IPS DF 4.7 (cell line): ENCODE measurements around the gene ZNF430.
"Not testable (repeated sequence)": the region's sequence is repeated elsewhere in the genome, so short reads cannot be mapped to it uniquely, and the experiment has no call there.

ENCODE experiments used
- DNase-seq: peaks from one replicate; pipeline ENCODE4 v3.0.0-alpha.2; 2013; ENCODE audit warnings: low spot score; ENCODE audit errors: extremely low read depth

ZNF430 gene

DNA sequence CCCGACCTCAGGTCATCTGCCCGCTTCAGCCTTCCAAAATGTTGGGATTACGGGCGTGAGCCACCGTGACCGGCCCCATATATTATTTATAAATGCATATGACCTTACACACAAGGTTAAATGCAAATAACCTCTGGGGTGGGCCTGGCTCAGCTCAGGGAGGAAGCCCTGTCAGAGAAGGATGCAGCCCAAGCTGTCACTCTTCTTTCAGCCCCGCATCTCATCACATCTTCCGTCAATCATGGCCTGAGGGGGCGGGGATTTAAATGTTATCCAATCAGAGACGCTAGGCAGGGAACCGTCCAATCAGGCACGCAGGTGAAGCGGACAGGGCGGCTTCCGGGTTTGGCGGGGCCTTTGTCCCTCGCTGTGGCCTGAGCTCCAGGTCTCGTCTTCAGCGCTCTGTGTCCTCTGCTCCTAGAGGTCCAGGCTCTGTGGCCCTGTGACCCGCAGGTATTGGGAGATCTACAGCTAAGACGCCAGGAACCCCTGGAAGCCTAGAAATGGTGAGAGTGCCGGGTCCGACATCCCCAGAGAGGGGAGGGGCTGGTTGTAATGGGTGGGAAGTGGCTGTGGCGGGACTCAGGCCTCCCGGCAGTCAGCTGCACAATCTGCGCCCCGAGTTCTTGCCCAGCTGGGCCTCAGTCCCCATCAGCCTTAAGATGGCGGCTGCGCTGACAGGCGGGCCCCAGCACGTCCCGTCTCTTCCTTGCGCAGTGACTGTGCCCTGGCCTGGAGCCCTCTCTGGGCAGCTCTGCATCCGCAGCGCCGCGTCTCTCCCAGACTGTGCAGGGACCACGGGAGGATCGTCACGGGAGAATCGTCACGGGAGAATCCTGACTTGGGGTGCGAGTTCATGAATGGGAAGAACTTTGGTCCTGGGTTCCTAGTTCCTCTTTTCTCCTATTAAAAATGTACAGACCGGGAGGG lies at the start of gene ZNF430:
Gene ZNF430 (plus strand): TSS at position 360 of the 930 bp plus-strand sequence. CDS start 144 bp downstream, at position 504.
- peak; percentile 76 for DNase-seq

DNA sequence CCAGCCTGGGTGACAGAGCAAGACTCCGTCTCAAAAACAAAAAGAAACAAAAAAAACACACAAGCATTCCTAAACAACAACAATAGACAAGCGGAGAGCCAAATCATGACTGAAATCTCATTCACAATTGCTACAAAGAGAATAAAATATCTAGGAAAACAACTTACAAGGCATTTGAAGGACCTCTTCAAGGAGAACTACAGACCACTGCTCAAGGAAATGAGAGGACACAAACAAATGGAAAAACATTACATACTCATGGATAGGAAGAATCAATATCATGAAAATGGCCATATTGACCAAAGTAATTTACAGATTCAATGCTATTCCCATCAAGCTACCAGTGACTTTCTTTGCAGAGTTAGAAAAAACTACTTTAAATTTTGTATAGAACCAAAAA lies 27.7 kb upstream of the ZNF430 start:
- not testable (repeated sequence) for DNase-seq

DNA sequence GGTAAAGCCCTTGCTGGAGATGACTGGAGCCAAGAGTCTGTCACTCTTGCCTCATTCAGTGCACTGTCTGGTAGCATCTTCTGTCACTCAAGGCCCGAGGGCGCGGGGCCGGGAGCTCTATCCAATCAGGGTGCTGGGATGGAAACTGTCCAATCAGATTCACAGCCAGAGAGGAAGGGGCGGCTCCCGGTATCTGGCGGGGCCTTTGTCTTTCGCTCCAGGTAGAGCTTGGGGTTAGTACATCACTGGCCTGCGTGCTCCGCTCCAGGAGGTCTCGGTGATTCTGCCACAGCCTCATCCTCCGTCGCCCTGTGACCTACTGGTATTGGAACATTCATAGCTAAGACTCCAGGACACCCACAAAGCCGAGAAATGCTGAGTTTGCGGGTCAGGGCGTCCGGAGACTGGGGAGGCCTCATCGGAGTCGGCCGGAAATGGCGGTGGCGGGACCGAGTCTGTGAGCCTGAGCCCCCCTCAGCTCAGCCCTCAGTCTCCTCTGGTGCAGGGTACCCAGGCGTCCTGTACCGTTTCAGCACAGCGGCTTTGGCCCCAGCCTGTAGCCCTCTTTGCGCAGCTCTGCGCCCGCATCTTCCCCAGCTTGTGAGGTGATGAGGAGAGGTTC lies 20.6 kb upstream of the ZNF430 start:
- peak; percentile 53 for DNase-seq

DNA sequence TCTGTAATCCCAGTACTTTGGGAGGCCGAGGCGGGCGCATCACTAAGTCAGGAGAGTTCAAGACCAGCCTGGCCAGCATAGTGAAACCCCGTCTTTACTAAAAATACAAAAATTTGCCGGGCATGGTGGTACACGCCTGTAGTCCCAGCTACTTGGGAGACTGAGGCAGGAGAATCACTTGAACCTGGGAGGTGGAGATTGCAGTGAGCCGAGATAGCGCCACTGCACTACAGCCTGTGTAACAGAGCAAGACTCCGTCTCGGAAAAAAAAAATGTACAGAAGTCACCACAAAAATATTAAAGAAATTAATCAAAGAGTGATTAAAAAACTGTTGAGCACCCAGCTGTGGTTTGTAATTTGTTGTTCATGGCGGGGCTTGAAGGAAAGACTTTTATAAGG lies 781 bp downstream of the ZNF430 start:
- not testable (repeated sequence) for DNase-seq

DNA sequence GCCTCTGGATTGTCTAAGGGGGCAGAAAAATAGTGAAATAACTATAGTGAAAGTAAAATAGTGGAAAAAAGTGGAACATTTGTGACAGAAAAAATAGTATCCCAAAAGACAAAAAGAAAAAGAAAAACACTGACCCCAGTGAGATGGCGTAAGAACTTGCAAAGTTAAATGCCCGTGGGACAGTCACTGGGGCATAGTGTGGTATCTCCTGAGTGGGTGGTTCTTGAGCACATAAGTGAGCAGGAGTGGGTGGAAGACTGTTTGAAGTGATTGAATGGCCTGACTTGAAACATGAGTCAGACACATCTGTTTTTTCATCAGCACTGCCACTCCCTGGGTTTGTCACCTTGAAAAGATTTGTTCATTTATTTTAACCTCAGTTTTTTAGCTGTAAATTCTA lies 2.5 kb downstream of the ZNF430 start:
- DNase-seq, result no peak

DNA sequence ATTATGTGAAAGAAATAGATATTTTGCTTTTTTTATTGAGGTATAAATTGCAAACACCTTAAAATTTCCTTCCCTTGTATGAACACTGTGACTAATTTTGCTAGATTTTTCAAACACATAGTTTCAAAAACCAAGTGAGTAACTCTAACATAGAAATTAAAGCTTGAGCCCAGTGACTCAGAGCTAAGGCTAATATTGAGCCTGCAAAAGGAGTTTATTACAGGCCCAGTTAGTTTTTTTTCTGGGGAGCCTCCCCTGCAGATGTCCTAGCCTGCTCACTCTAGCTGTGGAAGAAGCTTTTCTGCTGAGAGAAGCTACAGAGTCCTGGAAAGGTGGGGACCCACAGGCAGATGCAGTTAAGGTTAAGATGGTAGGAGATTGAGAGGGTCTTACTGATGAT lies 3.4 kb downstream of the ZNF430 start:
- no peak for DNase-seq

DNA sequence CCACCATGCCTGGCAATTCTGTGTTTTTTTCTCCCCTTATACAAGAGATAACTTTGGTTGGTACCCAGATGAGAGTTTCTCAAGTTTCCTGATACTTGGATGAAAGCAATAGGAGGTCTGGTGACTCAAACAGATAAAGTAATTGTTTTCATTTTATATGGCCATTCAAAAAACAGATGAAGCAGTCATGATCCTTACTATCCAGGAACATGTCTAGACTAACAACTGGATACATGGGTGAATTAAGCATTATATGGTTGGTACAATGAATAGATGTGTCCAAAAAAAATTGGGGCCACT lies 8.5 kb downstream of the ZNF430 start:
- no peak for DNase-seq

DNA sequence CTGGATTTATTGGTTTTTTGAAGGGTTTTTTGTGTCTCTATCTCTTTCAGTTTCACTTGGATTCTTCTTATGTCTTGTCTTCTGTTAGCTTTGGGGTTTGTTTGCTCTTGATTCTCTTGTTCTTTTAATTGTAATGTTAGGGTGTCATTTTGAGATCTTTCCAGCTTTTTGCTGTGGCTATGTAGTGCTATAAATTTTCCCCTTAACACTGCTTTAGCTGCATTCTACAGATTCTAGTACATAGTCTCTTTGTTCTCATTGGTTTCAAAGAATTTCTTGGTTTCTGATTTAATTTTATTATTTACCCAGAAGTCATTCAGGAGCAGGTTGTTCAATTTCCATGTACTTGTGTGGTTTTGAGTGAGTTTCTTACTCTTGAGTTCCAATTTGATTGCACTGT lies 24.6 kb downstream of the ZNF430 start:
- no peak for DNase-seq

DNA sequence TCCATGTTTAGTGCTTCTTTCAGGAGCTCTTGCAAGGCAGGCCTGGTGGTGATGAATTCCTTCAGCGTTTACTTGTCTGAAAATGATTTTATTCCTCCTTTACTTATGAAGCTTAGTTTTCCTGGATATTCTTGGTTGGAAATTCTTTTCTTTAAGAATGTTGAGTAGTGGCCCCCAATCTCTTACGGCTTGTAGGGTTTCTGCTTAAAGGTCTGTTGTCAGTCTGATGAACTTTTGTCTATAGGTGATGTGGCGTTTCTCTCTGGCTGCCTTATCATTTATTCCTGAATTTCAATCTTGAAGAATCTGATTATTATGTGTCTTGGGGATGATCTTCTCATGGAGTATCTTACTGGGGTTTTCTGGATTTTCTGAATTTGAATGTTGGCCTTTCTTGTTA lies 26.0 kb downstream of the ZNF430 start:
- no peak for DNase-seq

DNA sequence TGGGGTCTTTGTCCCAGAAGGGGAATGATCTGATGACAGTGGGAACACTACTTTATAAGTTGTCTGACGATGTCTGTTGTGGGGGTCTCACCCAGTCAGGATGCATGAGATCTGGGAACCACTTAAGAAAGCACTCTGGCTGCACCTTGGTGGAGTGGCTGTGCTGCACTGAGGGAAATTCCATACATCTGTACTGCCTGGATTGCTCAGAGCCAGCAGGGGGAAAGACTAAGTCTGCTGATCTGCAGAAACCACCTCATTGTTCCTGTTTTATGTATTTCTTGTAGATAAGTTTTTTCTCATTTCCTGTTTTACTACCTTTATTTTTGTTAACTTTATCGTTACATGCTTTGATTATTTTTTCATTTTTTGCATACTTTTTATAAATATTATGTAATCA lies 27.3 kb downstream of the ZNF430 start:
- no peak for DNase-seq

DNA sequence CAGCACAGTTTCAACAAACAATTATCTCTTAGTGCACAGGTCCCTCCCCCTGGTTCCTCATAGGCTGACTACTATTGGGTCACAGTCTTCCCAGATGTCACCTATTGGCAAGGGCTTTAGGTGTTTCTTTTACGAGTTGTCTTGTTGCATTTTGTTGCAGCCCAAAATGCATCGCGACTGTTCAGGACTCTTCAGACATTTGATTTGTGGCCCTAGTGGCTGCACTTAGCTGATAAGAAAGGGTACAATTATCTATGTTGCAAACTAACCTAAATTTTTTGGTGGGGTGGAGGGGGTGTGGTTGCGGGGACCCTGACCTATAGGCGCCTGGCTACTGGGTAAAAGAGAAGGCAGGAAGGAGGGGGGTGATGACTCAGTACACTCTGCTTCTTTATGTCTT lies 32.4 kb downstream of the ZNF430 start:
- DNase-seq, result no peak

DNA sequence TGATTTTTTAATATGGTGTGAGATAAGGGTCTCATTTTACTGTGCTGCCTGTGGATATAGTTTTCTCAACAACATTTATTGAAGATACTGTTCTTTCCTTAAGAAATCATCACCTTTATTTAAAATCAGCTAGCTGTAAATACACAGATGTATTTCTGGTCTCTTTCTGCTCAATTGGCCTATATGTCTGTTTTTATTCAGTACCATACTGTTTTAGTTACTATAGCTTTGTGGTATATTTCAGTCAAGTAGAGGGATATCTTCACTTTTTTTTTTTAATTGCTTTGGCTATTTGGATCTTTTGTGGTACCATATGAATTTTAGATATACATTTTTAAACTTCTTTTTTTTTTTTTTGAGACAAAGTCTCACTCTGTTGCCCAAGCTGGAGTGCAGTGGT lies 44.9 kb downstream of the ZNF430 start:
- no peak for DNase-seq

DNA sequence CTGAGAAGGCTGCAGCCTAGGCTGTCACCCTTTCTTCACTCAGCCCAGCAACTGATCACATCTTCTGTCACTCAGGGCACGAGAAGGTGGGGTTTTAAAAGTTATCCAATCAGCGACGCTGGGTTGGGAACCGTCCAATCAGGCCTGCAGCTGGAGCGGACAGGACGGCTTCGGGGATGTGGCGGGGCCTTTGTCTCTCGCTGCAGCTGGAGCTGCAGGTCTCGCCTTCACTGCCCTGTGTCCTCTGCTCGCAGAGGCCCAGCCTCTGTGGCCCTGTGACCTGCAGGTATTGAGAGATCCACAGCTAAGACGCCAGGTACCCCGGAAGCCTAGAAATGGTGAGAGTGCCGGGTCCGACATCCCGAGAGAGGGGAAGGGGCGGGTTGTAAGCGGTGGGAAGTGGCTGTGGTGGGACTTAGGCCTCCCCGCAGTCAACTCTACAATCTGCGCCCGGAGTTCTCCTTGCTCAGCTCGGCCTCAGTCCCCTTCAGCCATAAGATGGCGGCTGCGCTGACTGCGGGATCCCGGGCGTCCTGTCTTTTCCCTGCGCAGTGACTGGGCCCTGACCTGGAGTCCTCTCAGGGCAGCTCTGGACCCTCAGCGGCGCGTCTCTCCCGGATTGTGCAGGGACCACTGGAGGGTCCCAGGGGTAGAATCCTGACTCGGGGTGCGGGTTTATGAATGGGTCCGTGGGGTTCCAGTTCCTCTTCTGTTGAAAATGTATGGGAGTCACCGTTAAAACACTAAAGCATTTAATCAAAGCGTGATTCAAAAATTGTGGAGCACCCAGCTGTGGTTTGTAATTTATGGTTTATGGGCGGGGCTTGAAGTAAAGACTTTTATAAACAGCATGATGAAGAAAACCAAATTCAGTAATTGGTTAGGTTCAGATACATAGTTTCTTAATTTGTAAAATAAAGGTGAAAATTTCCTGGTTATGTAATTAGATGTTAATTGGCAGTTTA lies 61.8 kb downstream of the ZNF430 start, which contains the start of gene ZNF714:
Gene ZNF714 (plus strand): TSS at position 193 of the 965 bp plus-strand sequence. CDS start 16,066 bp downstream, outside the sequence.
- DNase-seq, result peak; percentile 95

DNA sequence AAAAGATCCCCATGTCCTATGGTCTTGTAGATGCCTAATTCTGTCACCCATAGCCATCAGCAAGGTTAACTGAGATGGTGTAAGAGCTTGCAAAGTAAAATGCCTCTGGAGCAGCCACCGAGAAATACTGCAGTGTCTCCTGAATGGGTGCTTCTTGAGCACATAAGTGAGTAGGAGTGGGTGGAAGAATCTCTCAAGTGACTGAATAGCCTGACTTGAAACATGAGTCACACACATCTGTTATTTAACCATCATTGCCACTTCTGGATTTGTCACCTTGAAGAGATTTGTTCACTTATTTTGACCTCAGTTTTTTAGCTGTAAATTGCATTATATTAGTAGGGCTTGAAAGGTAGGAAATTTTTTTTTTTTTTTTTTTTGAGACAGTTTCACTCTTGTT lies 63.9 kb downstream of the ZNF430 start:
- DNase-seq, result no peak

DNA sequence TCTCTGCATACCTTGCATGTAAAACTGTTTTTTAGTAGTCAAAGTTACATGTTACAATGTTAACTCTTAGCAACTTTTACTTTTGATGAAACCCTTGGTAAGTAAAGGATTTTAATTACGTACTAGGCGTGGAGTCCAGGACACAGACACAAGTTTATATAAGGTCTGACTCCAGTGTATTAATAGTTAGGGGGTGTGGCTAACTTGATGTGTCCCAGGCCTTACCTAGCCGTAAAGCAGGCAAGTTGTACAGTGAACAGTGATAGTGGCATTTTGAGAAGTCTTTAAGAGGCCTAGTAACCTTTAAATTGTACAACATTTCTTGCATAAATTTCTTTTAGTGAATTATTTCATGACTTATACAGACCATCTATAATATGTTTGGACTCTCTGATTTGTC lies 67.4 kb downstream of the ZNF430 start:
- no peak for DNase-seq

DNA sequence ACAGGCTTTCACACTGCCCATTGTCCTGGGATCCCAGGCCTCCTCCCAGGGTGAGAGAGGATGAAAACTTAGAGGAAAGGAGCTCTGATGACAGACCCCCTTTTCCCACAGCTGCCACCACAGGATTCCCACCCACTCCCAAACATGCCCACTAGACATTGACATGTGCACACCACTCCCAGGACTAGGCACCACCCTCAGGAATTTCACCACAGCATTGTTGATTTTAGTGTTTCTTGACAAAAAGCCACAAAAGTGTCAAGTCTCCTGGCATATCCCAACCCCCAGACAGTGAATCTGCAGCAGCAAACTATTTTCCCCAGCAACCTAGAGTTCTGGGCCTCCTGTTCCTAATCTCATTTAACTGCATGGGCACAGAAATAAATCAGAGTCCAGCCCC lies 71.7 kb downstream of the ZNF430 start:
- no peak for DNase-seq

DNA sequence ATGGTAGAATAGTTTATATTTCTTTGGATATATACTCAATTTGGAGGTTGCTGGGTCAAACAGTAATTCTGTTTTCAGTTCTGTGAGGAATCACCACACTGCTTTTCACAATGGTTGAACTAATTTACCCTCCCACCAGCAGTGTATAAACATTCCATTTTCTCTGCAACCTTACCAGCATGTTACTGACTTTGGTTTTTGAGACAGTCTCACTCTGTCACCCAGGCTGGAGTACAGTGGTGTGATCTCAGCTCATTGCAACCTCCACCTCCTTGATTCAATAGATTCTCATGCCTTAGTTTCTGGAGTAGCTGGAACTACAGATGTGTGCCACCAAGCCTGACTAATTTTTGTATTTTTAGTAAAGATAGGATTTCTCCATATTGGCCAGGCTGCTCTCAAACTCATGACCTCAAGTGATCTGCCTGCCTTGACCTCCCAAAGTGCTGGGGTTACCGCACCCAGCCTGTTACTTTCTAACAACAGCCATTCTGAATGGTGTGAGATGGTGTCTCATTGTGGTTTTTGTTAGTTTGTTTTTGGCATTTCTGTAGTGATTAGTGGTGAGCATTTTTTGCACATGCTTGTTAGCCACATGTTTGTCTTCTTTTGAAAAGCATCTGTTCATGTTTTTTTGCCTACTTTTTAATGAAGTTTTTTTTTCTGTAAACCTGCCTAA lies 74.0 kb downstream of the ZNF430 start:
- no peak for DNase-seq

DNA sequence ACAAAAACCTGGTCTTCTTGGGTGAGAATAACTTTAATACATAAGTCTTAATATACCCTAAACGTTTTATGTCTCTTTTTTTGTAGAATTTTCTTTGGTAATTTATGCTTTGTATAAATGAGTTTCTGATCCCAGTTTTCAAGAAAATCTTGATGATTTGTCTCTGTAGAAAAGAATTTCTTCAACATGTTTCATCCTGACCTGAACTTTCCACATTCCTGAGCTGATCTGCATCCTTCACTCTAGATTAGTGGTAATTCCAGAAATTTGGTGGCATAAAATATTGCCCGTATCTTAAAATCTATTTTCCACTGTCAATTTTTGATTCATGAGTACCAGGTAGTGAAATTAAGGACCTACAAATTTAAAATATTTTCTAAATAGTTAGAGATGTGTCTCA lies 77.8 kb downstream of the ZNF430 start:
- DNase-seq, result no peak

DNA sequence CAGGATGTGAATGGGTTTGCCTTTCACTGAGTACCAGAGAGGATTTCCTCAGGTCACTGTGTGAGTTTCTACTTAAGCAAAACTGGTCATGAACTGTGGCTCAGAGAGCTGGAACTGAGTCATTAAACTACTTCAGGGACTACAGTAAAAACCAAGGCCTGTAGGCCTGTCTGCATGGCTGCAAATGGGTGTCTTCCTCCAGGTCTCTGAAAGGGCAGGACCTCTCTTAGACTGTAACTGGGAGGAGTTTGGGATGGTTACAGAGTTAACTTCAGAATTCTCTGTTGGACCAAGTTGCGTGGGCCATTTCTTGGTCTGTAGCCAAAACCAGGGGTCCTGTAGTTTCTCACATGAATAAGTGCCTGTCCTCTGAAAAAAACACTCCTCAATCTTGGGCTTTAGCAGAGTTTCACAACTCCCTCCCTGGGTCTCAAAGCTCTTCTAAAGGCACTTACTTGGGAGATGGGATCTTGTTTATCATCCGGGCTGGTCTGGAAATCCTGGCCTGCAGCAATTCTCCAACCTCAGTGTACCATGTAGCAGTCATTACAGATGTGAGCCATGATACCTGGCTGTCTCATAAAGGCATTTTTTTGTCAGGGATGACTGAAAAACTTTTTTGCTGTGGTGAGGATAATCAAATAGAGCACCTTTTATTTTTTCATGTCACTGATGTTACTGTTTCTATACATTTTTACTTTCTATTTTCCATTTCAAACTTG lies 81.2 kb downstream of the ZNF430 start:
- DNase-seq, result no peak

DNA sequence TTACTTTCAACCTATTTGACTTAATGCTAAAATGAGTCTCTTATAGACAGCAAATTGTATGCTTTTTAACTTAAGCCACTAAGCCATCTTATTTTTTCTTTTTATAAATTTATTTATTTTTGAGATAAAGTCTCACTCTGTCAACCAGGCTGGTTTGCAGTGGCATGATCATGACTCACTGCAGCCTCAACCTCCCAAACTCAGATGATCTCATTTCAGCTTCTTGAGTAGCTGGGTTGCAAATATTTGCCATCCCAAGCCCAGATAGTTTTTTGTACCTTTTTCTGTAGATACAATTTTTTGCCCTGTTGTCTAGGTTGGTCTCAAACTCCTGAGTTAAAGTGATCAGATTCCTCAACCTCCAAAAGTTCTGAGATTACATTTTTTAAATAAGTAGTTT lies 88.7 kb downstream of the ZNF430 start:
- no peak for DNase-seq
